22Rv1 (cell line): ENCODE measurements around the gene PRR3.

Experiments used
- H3K27ac ChIP-seq: fragments of 450-650 bp; 2 replicates; pipeline ENCODE4 v1.5.1; 2017
- CTCF ChIP-seq: fragments of 450-650 bp; IDR thresholded peaks from 2 replicates; pipeline ENCODE4 v1.5.1; 2017; ENCODE audit warnings: mild to moderate bottlenecking
- ZFX ChIP-seq: fragments of 450-650 bp; IDR thresholded peaks from 2 replicates; pipeline ENCODE4 v1.6.1; 2017; ENCODE audit warnings: antibody characterized with exemption, borderline replicate concordance

The PRR3 gene

GRCh38 chr6:30560930-30561329 is 3.8 kb downstream of the PRR3 start:
- no peak for TF ChIP-seq CTCF
- no peak for TF ChIP-seq ZFX
- no peak overlapping the region for H3K27ac ChIP-seq

- no peak for TF ChIP-seq ZFX
- TF ChIP-seq CTCF, result no peak
- H3K27ac ChIP-seq, result no peak overlapping the region
These were observed 5.7 kb downstream of the PRR3 start for GRCh38 chr6:30562470-30563425.

GRCh38 chr6:30564114-30564513 is 7.0 kb downstream of the PRR3 start:
- TF ChIP-seq CTCF (no peak), ZFX (no peak)
- no peak overlapping the region for H3K27ac ChIP-seq

GRCh38 chr6:30565772-30566171 is 8.7 kb downstream of the PRR3 start:
- no peak overlapping the region for H3K27ac ChIP-seq
- no peak for TF ChIP-seq CTCF
- TF ChIP-seq ZFX, result no peak

- H3K27ac ChIP-seq, result no peak overlapping the region
- no peak for TF ChIP-seq CTCF
- no peak for TF ChIP-seq ZFX
These were observed 11.2 kb downstream of the PRR3 start for GRCh38 chr6:30568245-30568644.

- peak overlapping the region; percentile 73 for H3K27ac ChIP-seq
- TF ChIP-seq CTCF (no peak), ZFX (no peak)
These were observed 13.2 kb downstream of the PRR3 start for GRCh38 chr6:30570263-30570662.

- H3K27ac ChIP-seq, result peak overlapping the region; percentile 73
- no peak for TF ChIP-seq CTCF
- TF ChIP-seq ZFX, result no peak
These were observed 13.6 kb downstream of the PRR3 start for GRCh38 chr6:30570740-30571074.
